H9 (cell line): ENCODE measurements around the gene ZFP36. TPM values are rescaled to one million over a fixed set of nuclear protein-coding genes. Genes with fewer than 3 reads are reported as not detected.

Experiments
- DNase-seq: peaks from one replicate; pipeline ENCODE4 v3.0.0-alpha.2; 2017
- H2AFZ ChIP-seq: one replicate; pipeline ENCODE4 v1.6.1; 2013; ENCODE audit warnings: mild to moderate bottlenecking, low read length, control low read depth, moderate library complexity
- H2AK5ac ChIP-seq: 2 replicates; pipeline ENCODE4 v1.6.1; 2013; ENCODE audit warnings: low read length, control low read depth, mixed read lengths; ENCODE audit not compliant: insufficient read length
- H2BK120ac ChIP-seq: one replicate; pipeline ENCODE4 v1.6.1; 2013; ENCODE audit warnings: low read depth, mild to moderate bottlenecking, low read length, control low read depth, inconsistent platforms; ENCODE audit not compliant: poor library complexity, severe bottlenecking
- H2BK12ac ChIP-seq: 2 replicates; pipeline ENCODE4 v1.6.1; 2013; ENCODE audit warnings: low read length, control low read depth, mixed read lengths, low read depth; ENCODE audit not compliant: insufficient read length
- H2BK15ac ChIP-seq: 2 replicates; pipeline ENCODE4 v1.6.1; 2013; ENCODE audit warnings: low read depth, low read length, control low read depth
- H2BK20ac ChIP-seq: one replicate; pipeline ENCODE4 v1.6.1; 2013; ENCODE audit warnings: low read depth, mild to moderate bottlenecking, low read length, control low read depth, inconsistent platforms; ENCODE audit not compliant: poor library complexity, severe bottlenecking
- H2BK5ac ChIP-seq: 2 replicates; pipeline ENCODE4 v1.6.1; 2013; ENCODE audit warnings: low read length, control low read depth, mixed read lengths; ENCODE audit not compliant: insufficient read length
- H3K14ac ChIP-seq: 2 replicates; pipeline ENCODE4 v1.6.1; 2013; ENCODE audit warnings: low read length, control low read depth; ENCODE audit not compliant: insufficient read depth
- H3K18ac ChIP-seq: 2 replicates; pipeline ENCODE4 v1.6.1; 2013; ENCODE audit warnings: low read depth, mild to moderate bottlenecking, mixed read lengths, low read length, control low read depth; ENCODE audit not compliant: insufficient read length
- H3K23ac ChIP-seq: 2 replicates; pipeline ENCODE4 v1.6.1; 2013; ENCODE audit warnings: low read length, control low read depth, mixed read lengths, low read depth; ENCODE audit not compliant: insufficient read length
- H3K23me2 ChIP-seq: 2 replicates; pipeline ENCODE4 v1.6.1; 2013; ENCODE audit warnings: low read depth, mild to moderate bottlenecking, mixed read lengths, low read length, control low read depth; ENCODE audit not compliant: insufficient read length, poor library complexity, severe bottlenecking
- H3K27ac ChIP-seq: 2 replicates; pipeline ENCODE4 v1.5.1; 2013; ENCODE audit warnings: low read length, control low read depth, mixed read lengths, low read depth; ENCODE audit not compliant: insufficient read length
- H3K27me3 ChIP-seq: 2 replicates; pipeline ENCODE4 v1.6.1; 2013; ENCODE audit warnings: low read length, control low read depth, inconsistent platforms; ENCODE audit not compliant: insufficient read depth
- H3K4ac ChIP-seq: 2 replicates; pipeline ENCODE4 v1.6.1; 2013; ENCODE audit warnings: low read depth, mild to moderate bottlenecking, control low read depth, inconsistent platforms, low read length, moderate library complexity
- H3K4me1 ChIP-seq: 2 replicates; pipeline ENCODE4 v1.6.1; 2013; ENCODE audit warnings: low read length, control low read depth, inconsistent platforms; ENCODE audit not compliant: insufficient read depth
- H3K4me2 ChIP-seq: 2 replicates; pipeline ENCODE4 v1.6.1; 2013; ENCODE audit warnings: low read length, control low read depth, mixed read lengths; ENCODE audit not compliant: insufficient read length, insufficient read depth
- H3K56ac ChIP-seq: 2 replicates; pipeline ENCODE4 v1.6.1; 2013; ENCODE audit warnings: low read depth, mild to moderate bottlenecking, mixed read lengths, low read length, control low read depth; ENCODE audit not compliant: insufficient read length
- H3K79me1 ChIP-seq: 2 replicates; pipeline ENCODE4 v1.6.1; 2013; ENCODE audit warnings: low read depth, mild to moderate bottlenecking, moderate library complexity, low read length, control low read depth, inconsistent platforms; ENCODE audit not compliant: insufficient read depth, poor library complexity, severe bottlenecking
- H3K79me2 ChIP-seq: 2 replicates; pipeline ENCODE4 v1.6.1; 2013; ENCODE audit warnings: low read length, control low read depth, inconsistent platforms; ENCODE audit not compliant: insufficient read depth
- H3K9ac ChIP-seq: 2 replicates; pipeline ENCODE4 v1.6.1; 2013; ENCODE audit warnings: low read length, control low read depth, mixed read lengths; ENCODE audit not compliant: insufficient read length; ENCODE audit errors: extremely low read depth
- H3K9me3 ChIP-seq: one replicate; pipeline ENCODE4 v1.6.1; 2013; ENCODE audit warnings: low read depth, low read length, inconsistent platforms; ENCODE audit not compliant: control insufficient read depth
- H3T11ph ChIP-seq: one replicate; pipeline ENCODE4 v1.6.1; 2013; ENCODE audit warnings: mild to moderate bottlenecking, low read length, control low read depth, inconsistent platforms
- H4K20me1 ChIP-seq: one replicate; pipeline ENCODE4 v1.6.1; 2013; ENCODE audit not compliant: control insufficient read depth, insufficient read length, insufficient read depth
- H4K5ac ChIP-seq: 2 replicates; pipeline ENCODE4 v1.6.1; 2013; ENCODE audit warnings: low read depth, mild to moderate bottlenecking, mixed read lengths, low read length, control low read depth; ENCODE audit not compliant: insufficient read length
- H4K8ac ChIP-seq: replicated peaks from 2 replicates; pipeline ENCODE4 v1.6.1; 2013; ENCODE audit warnings: low read length, control low read depth, mixed read lengths, low read depth; ENCODE audit not compliant: insufficient read length
- H4K91ac ChIP-seq: 2 replicates; pipeline ENCODE4 v1.6.1; 2013; ENCODE audit warnings: low read depth, mild to moderate bottlenecking, moderate library complexity, mixed read lengths, low read length, control low read depth; ENCODE audit not compliant: insufficient read length
- H3K27ac Mint-ChIP-seq, 3 experiments: 2 replicates in 2 of 3; 3 replicates in 1 of 3; pipeline ENCODE4 v1.8.0; 2020 to 2021; ENCODE audit warnings: mixed read lengths in 3 of 3, mild to moderate bottlenecking in 1 of 3, moderate library complexity in 1 of 3
- H3K27me3 Mint-ChIP-seq: 2 replicates; pipeline ENCODE4 v1.8.0; 2021; ENCODE audit warnings: low read depth, mild to moderate bottlenecking, moderate library complexity, mixed read lengths
- H3K36me3 Mint-ChIP-seq, 3 experiments: 2 replicates in 2 of 3; 3 replicates in 1 of 3; pipeline ENCODE4 v1.8.0; 2020 to 2021; ENCODE audit warnings: low read depth in 3 of 3, mixed read lengths in 3 of 3; ENCODE audit not compliant: insufficient read depth in 1 of 3
- H3K4me1 Mint-ChIP-seq, 2 experiments: 2 replicates each; pipeline ENCODE4 v1.8.0; 2020; ENCODE audit warnings: mixed read lengths in 2 of 2
- H3K4me3 Mint-ChIP-seq, 2 experiments: 2 replicates in 1 of 2; 3 replicates in 1 of 2; pipeline ENCODE4 v1.8.0; 2020 to 2021; ENCODE audit warnings: mild to moderate bottlenecking in 2 of 2, mixed read lengths in 2 of 2, moderate library complexity in 1 of 2
- H3K9me3 Mint-ChIP-seq, 2 experiments: 2 replicates in 1 of 2; 3 replicates in 1 of 2; pipeline ENCODE4 v1.8.0; 2020; ENCODE audit warnings: mild to moderate bottlenecking in 2 of 2, mixed read lengths in 2 of 2, moderate library complexity in 1 of 2
- WGBS: extraction: QIAGEN DNeasy Blood & Tissue Kit; methylation state at CpG from one replicate; pipeline ENCODE4 v1.1.7; 2013; ENCODE audit warnings: missing lambda C conversion rate, low lambda C conversion rate, mixed read lengths; ENCODE audit not compliant: insufficient read length; ENCODE audit errors: extremely low coverage; 5-methylcytosine and 5-hydroxymethylcytosine counted together
- total RNA-seq: library from RNA; stranded (reverse); gene quantifications from 2 replicates; pipeline ENCODE4 v1.2.1, GENCODE V29; 2021
- TF ChIP-seq, protein P1 (sequence below): fragments of 200-600 bp; sonication (generic); conservative IDR thresholded peaks from 3 replicates; pipeline ENCODE4 v1.8.0; 2021; ENCODE audit warnings: antibody characterized with exemption, mild to moderate bottlenecking

The ZFP36 gene
- total RNA-seq, 1 experiment from 2014 or later: 14.6 TPM

DNA sequence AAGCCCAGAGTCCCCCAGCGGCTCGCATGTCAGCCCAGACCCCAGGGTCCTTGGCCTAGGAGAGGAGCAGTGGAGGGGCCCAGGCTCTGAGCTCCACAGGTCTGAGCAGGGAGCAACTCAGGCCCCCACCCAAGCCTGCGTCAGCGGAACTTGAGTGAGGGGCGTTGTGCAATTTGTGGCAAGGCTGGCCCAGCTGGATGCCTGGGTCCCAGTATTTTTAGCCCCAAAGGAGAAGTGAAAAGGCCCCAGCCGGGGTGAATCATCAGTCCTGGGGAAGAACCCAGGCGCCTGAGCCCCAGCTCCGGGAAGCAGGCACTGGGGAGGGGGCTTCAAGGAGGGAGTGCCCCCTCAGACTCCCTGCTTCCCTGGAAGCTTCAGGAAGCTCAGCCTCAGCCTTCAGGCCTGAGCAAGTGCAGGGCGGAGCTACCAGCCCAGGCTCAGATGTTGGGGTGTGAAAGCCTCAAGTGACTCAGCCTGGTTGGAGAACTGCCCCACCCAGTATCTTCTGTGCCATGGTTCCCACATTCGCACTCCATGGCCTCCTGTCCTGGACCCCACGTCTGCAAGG lies 8.3 kb upstream of the ZFP36 start:
- Histone ChIP-seq H3K4me1 (peaks cover 4% of the 10 kb centered on the region; the same call in 1 of the 2 replicates), H3K79me1 (no peaks in the 10 kb centered on the region), H4K5ac (no peak overlapping the region), H3K18ac (no peak overlapping the region), H3T11ph (no peak overlapping the region), H4K8ac (no peak overlapping the region), H3K23ac (no peak overlapping the region), H2BK20ac (no peak overlapping the region), H3K4ac (no peak overlapping the region; the same call in 1 of the 2 replicates), H3K79me2 (no peaks in the 10 kb centered on the region), H3K4me2 (no peak overlapping the region), H2BK15ac (no peak overlapping the region), H3K9me3 (no peaks in the 10 kb centered on the region), H3K14ac (no peak overlapping the region), H2AFZ (no peak overlapping the region), H3K23me2 (peaks cover 7% of the 10 kb centered on the region), H4K20me1 (no peaks in the 10 kb centered on the region), H4K91ac (no peak overlapping the region), H3K27me3 (no peaks in the 10 kb centered on the region), H2BK5ac (no peak overlapping the region), H2AK5ac (no peak overlapping the region), H3K27ac (no peak overlapping the region), H3K9ac (no peak overlapping the region), H2BK120ac (no peak overlapping the region), H3K56ac (no peak overlapping the region), H2BK12ac (no peak overlapping the region)
- TF ChIP-seq, protein P1, sequence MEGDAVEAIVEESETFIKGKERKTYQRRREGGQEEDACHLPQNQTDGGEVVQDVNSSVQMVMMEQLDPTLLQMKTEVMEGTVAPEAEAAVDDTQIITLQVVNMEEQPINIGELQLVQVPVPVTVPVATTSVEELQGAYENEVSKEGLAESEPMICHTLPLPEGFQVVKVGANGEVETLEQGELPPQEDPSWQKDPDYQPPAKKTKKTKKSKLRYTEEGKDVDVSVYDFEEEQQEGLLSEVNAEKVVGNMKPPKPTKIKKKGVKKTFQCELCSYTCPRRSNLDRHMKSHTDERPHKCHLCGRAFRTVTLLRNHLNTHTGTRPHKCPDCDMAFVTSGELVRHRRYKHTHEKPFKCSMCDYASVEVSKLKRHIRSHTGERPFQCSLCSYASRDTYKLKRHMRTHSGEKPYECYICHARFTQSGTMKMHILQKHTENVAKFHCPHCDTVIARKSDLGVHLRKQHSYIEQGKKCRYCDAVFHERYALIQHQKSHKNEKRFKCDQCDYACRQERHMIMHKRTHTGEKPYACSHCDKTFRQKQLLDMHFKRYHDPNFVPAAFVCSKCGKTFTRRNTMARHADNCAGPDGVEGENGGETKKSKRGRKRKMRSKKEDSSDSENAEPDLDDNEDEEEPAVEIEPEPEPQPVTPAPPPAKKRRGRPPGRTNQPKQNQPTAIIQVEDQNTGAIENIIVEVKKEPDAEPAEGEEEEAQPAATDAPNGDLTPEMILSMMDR: no peak
- Mint-ChIP-seq H3K9me3 (no peaks in the 10 kb centered on the region; a peak in 2 of 5 replicates), H3K4me1 (peaks cover 22% of the 10 kb centered on the region in 2 experiments), H3K36me3 (peaks cover 17 to 31% (median 31%) of the 10 kb centered on the region in 3 experiments; a peak in 6 of 7 replicates), H3K27ac (no peak overlapping the region; a peak in 1 of 7 replicates), H3K4me3 (no peak overlapping the region; a peak in 1 of 5 replicates), H3K27me3 (no peaks in the 10 kb centered on the region; the same call in 1 of the 2 replicates)
- whole genome bisulfite sequencing: no CpG with 5 or more reads among the region's 11 CpGs
- no peak for DNase-seq
